ENCODE data around the gene JAM3. TPM values are rescaled to one million over a fixed set of nuclear protein-coding genes. Genes with fewer than 3 reads are reported as not detected.

The JAM3 gene
- total and polyA plus RNA-seq, 2 donors (not counting 1 experiment from before 2014, with no cell fraction given): 44.1 to 85.7 TPM

DNA sequence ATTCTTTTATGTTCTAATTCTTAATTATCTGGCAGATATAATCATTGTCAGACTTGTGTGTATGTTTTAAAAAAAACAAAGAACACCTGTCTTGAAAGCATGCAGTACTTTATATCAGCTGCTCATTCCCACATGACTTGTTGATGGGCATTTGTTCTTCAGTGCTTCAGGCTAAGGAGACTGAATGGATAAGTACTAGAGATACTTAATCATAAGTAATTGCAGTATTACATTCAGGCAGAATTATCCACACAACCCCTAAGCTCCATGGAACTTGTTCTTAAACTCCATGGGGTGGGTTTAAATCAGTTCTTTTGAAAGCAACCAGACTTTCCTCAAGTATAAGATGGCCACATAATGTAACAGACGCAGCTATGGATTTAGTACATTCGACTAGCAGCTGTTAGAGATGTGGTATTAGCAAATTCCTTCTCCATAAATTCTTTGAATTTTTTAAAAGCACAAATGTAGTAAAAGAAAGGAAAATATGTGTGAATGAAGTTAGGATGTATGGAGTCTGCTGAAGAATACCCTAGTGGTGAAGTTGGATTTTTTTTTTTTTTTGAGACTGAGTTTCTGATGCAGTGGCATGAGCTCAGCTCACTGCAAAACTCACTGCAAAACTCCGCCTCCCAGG lies 3.0 kb downstream of the JAM3 start:
- H3K36me3 ChIP-seq (ENCODE audit: control insufficient read depth, insufficient read depth, low read length): no peaks in the 10 kb centered on the region
- no peaks in the 10 kb centered on the region for H3K9me3 ChIP-seq (ENCODE audit: control insufficient read depth, insufficient read depth, low read depth, low read length)
- H3K27me3 ChIP-seq (ENCODE audit: control insufficient read depth, insufficient read depth, low read length): no peaks in the 10 kb centered on the region
- peak in 1 of 2 donors; percentile 23 for DNase-seq (ENCODE audit: low read depth in 2 of 2)
- no peak overlapping the region for H3K4me3 ChIP-seq (replicated peaks in 1 of 4; ENCODE audit: control extremely low read depth in 1 of 4, insufficient read depth in 1 of 4, low read depth in 3 of 4, low read length in 4 of 4)
- no peak overlapping the region for H3K27ac ChIP-seq (ENCODE audit: insufficient read depth, low read length)
- H4K20me1 ChIP-seq (ENCODE audit: control insufficient read depth, extremely low read depth, insufficient read depth, low read length): no peaks in the 10 kb centered on the region
- H3K4me1 ChIP-seq (ENCODE audit: control insufficient read depth, extremely low read depth, insufficient read depth, low read length): no peaks in the 10 kb centered on the region
- H3K9ac ChIP-seq (ENCODE audit: insufficient read depth, low read length): no peak overlapping the region
- peaks cover 3% of the 10 kb centered on the region for H3K79me2 ChIP-seq (ENCODE audit: control insufficient read depth, insufficient read depth, low read length)
- no peak for TF ChIP-seq EZH2 (IDR thresholded peaks at IDR 0.05; ENCODE audit: low read length, missing control alignments)
- TF ChIP-seq, protein P1, sequence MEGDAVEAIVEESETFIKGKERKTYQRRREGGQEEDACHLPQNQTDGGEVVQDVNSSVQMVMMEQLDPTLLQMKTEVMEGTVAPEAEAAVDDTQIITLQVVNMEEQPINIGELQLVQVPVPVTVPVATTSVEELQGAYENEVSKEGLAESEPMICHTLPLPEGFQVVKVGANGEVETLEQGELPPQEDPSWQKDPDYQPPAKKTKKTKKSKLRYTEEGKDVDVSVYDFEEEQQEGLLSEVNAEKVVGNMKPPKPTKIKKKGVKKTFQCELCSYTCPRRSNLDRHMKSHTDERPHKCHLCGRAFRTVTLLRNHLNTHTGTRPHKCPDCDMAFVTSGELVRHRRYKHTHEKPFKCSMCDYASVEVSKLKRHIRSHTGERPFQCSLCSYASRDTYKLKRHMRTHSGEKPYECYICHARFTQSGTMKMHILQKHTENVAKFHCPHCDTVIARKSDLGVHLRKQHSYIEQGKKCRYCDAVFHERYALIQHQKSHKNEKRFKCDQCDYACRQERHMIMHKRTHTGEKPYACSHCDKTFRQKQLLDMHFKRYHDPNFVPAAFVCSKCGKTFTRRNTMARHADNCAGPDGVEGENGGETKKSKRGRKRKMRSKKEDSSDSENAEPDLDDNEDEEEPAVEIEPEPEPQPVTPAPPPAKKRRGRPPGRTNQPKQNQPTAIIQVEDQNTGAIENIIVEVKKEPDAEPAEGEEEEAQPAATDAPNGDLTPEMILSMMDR (conservative IDR thresholded peaks at IDR 0.05 in 1 of 2, IDR thresholded peaks at IDR 0.05 in 1 of 2; ENCODE audit: low read depth in 1 of 2, low read length in 2 of 2): no peak
- H3K4me2 ChIP-seq (ENCODE audit: extremely low read depth, insufficient read depth, low read length): no peak overlapping the region
- H2AFZ ChIP-seq (ENCODE audit: low read length): no peak overlapping the region

DNA sequence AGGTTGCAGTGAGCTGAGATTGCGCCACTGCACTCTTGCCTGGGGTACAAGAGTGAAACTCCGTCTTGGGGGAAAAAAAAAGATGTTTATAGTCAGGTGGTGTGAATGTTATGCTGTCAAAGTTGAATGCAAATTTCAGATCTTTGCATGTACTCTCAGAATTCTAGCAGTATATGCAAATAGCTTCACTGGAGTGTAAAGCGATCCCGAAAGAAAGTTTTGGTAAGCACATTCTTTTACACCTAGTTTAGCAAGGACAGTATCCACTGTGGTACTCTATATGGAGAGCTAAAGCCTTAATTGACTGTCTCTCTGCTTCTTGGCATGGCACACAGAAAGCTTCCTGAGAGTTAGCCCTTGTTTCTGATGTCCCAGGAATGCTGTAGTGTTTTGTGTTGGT lies 4.0 kb downstream of the JAM3 start:
- Histone ChIP-seq H3K4me1 (ENCODE audit: control insufficient read depth, extremely low read depth, insufficient read depth, low read length) (no peaks in the 10 kb centered on the region), H3K36me3 (ENCODE audit: control insufficient read depth, insufficient read depth, low read length) (no peaks in the 10 kb centered on the region), H2AFZ (ENCODE audit: low read length) (no peak overlapping the region), H3K79me2 (ENCODE audit: control insufficient read depth, insufficient read depth, low read length) (peaks cover 3% of the 10 kb centered on the region), H3K9ac (ENCODE audit: insufficient read depth, low read length) (no peak overlapping the region), H4K20me1 (ENCODE audit: control insufficient read depth, extremely low read depth, insufficient read depth, low read length) (no peaks in the 10 kb centered on the region), H3K4me2 (ENCODE audit: extremely low read depth, insufficient read depth, low read length) (no peak overlapping the region), H3K27ac (ENCODE audit: insufficient read depth, low read length) (no peak overlapping the region), H3K9me3 (ENCODE audit: control insufficient read depth, insufficient read depth, low read depth, low read length) (no peaks in the 10 kb centered on the region), H3K4me3 (replicated peaks in 1 of 4; ENCODE audit: control extremely low read depth in 1 of 4, insufficient read depth in 1 of 4, low read depth in 3 of 4, low read length in 4 of 4) (no peak overlapping the region), H3K27me3 (ENCODE audit: control insufficient read depth, insufficient read depth, low read length) (no peaks in the 10 kb centered on the region)
- no peak for DNase-seq (ENCODE audit: low read depth in 2 of 2)
- no peak for TF ChIP-seq EZH2 (IDR thresholded peaks at IDR 0.05; ENCODE audit: low read length, missing control alignments)
- TF ChIP-seq, protein P1 (conservative IDR thresholded peaks at IDR 0.05 in 1 of 2, IDR thresholded peaks at IDR 0.05 in 1 of 2; ENCODE audit: low read depth in 1 of 2, low read length in 2 of 2): no peak

DNA sequence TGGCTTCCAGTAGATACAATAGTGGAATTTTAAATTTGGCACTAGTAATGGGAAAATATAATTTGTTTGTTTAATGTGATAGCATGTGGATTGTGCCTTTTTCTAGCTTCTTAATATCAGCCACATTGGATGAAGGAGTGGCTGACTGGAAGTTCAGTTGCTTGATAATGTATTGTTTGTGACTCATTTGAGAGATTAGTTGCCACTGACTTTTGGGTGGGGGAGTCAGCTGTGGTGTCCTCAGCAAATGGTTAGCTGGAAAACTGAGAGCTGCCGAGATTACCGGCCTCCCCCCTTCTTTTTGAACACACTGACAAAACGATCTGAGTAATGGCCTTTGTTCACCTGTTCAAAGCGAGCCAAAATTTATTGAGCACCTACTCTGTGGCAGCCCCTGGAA lies 5.5 kb downstream of the JAM3 start:
- Histone ChIP-seq H3K27me3 (ENCODE audit: control insufficient read depth, insufficient read depth, low read length) (no peaks in the 10 kb centered on the region), H4K20me1 (ENCODE audit: control insufficient read depth, extremely low read depth, insufficient read depth, low read length) (no peaks in the 10 kb centered on the region), H3K4me1 (ENCODE audit: control insufficient read depth, extremely low read depth, insufficient read depth, low read length) (no peaks in the 10 kb centered on the region), H3K4me3 (replicated peaks in 1 of 4; ENCODE audit: control extremely low read depth in 1 of 4, insufficient read depth in 1 of 4, low read depth in 3 of 4, low read length in 4 of 4) (no peak overlapping the region), H3K27ac (ENCODE audit: insufficient read depth, low read length) (no peak overlapping the region), H3K9me3 (ENCODE audit: control insufficient read depth, insufficient read depth, low read depth, low read length) (no peaks in the 10 kb centered on the region), H2AFZ (ENCODE audit: low read length) (no peak overlapping the region), H3K9ac (ENCODE audit: insufficient read depth, low read length) (no peak overlapping the region), H3K79me2 (ENCODE audit: control insufficient read depth, insufficient read depth, low read length) (peaks cover 3% of the 10 kb centered on the region), H3K36me3 (ENCODE audit: control insufficient read depth, insufficient read depth, low read length) (no peaks in the 10 kb centered on the region), H3K4me2 (ENCODE audit: extremely low read depth, insufficient read depth, low read length) (no peak overlapping the region)
- TF ChIP-seq, protein P1 (conservative IDR thresholded peaks at IDR 0.05 in 1 of 2, IDR thresholded peaks at IDR 0.05 in 1 of 2; ENCODE audit: low read depth in 1 of 2, low read length in 2 of 2): no peak
- TF ChIP-seq EZH2 (IDR thresholded peaks at IDR 0.05; ENCODE audit: low read length, missing control alignments): no peak
- peak in 1 of 2 donors; percentile 57 for DNase-seq (ENCODE audit: low read depth in 2 of 2)
